ENCODE measurements around the gene TMEM41A. TPM values are rescaled to one million over a fixed set of nuclear protein-coding genes. Genes with fewer than 3 reads are reported as not detected.

Gene TMEM41A
- total RNA-seq, 1 experiment from 2014 or later, result 14.4 TPM

GRCh38 chr3:185490241-185490640, 8.6 kb downstream of the TMEM41A start:
- ATAC-seq (no peak), DNase-seq (ENCODE audit: low spot score) (no peak)
- Mint-ChIP-seq H3K9me3 (no peaks in the 10 kb centered on the region), H3K4me1 (no peaks in the 10 kb centered on the region), H3K27me3 (ENCODE audit: low read depth) (no peaks in the 10 kb centered on the region), H3K4me3 (no peak overlapping the region), H3K27ac (no peak overlapping the region), H3K36me3 (peaks cover 17% of the 10 kb centered on the region)
- ChIA-PET CTCF (no interaction called here), POLR2A (no interaction called here)
- TF ChIP-seq NR1H2 (CRISPR knock-in tag; IDR thresholded peaks at IDR 0.05) (no peak), JAZF1 (CRISPR knock-in tag; IDR thresholded peaks at IDR 0.05) (no peak), OVOL2 (CRISPR knock-in tag; IDR thresholded peaks at IDR 0.05; ENCODE audit: borderline replicate concordance) (no peak), MYBL2 (CRISPR knock-in tag; IDR thresholded peaks at IDR 0.05) (no peak), ATF6 (CRISPR knock-in tag; IDR thresholded peaks at IDR 0.05) (no peak), KAT7 (CRISPR knock-in tag; IDR thresholded peaks at IDR 0.05; ENCODE audit: borderline replicate concordance) (no peak), EMX1 (CRISPR knock-in tag; IDR thresholded peaks at IDR 0.05) (no peak), IRF1 (CRISPR knock-in tag; IDR thresholded peaks at IDR 0.05) (no peak), NR3C1 (CRISPR knock-in tag; conservative IDR thresholded peaks at IDR 0.05; ENCODE audit: low read depth) (no peak), ZBTB21 (CRISPR knock-in tag; IDR thresholded peaks at IDR 0.05; ENCODE audit: borderline replicate concordance) (no peak), HMGXB4 (CRISPR knock-in tag; IDR thresholded peaks at IDR 0.05) (no peak), FOXP4 (CRISPR knock-in tag; IDR thresholded peaks at IDR 0.05) (no peak), E2F5 (CRISPR knock-in tag; IDR thresholded peaks at IDR 0.05) (no peak), ZSCAN18 (CRISPR knock-in tag; IDR thresholded peaks at IDR 0.05) (no peak), ERG (CRISPR knock-in tag; IDR thresholded peaks at IDR 0.05) (no peak), RORB (CRISPR knock-in tag; IDR thresholded peaks at IDR 0.05) (no peak), ATF2 (CRISPR knock-in tag; IDR thresholded peaks at IDR 0.05; ENCODE audit: borderline replicate concordance, low read depth) (no peak), CBFB (CRISPR knock-in tag; IDR thresholded peaks at IDR 0.05; ENCODE audit: low read depth) (no peak), E2F4 (CRISPR knock-in tag; IDR thresholded peaks at IDR 0.05; ENCODE audit: borderline replicate concordance, low read depth) (no peak)
